A673 (cell line): Measurements from ENCODE around the gene PLCL1. TPM values are rescaled to one million over a fixed set of nuclear protein-coding genes. Genes with fewer than 3 reads are reported as not detected.

Source experiments
- BruUV-seq: library from RNA; stranded (reverse); fragments of 400-500 nt; replicated peaks from 2 replicates; lab custom pipeline; 2021; lab: Mats Ljungman, UMichigan
- CTCF ChIA-PET: fragments of 300-600 bp; sonication (Branson Sonifier 250); formaldehyde crosslinking; loops from one replicate; lab custom pipeline; 2022; ENCODE audit warnings: antibody characterized with exemption; lab: Charles Lee
- POLR2A ChIA-PET: fragments of 300-600 bp; sonication (Branson Sonifier 250); formaldehyde crosslinking; loops from one replicate; lab custom pipeline; 2022; ENCODE audit warnings: antibody characterized with exemption; ENCODE audit not compliant: low non-redundant PET; lab: Charles Lee
- DNase-seq: peaks from one replicate; pipeline ENCODE4 v3.0.0-alpha.2; 2015; ENCODE audit warnings: low spot score
- H3K27ac ChIP-seq: fragments of 200-600 bp; sonication (generic); 2 replicates; pipeline ENCODE4 v1.5.1; 2016; ENCODE audit warnings: mixed run types, low read depth, mild to moderate bottlenecking, mixed read lengths, antibody characterized with exemption, low read length; ENCODE audit not compliant: poor library complexity, severe bottlenecking
- H3K27me3 ChIP-seq: fragments of 200-600 bp; sonication (generic); replicated peaks from 2 replicates; pipeline ENCODE4 v1.6.1; 2017; ENCODE audit warnings: mixed run types, low read depth, mild to moderate bottlenecking, mixed read lengths, antibody characterized with exemption, low read length; ENCODE audit not compliant: insufficient read depth, poor library complexity
- H3K36me3 ChIP-seq: fragments of 200-600 bp; sonication (generic); 2 replicates; pipeline ENCODE4 v1.6.1; 2016; ENCODE audit warnings: mixed run types, mild to moderate bottlenecking, mixed read lengths, antibody characterized with exemption, low read length; ENCODE audit not compliant: insufficient read depth, poor library complexity, severe bottlenecking
- H3K4me1 ChIP-seq: fragments of 200-600 bp; sonication (generic); 2 replicates; pipeline ENCODE4 v1.6.1; 2017; ENCODE audit warnings: mixed run types, mild to moderate bottlenecking, mixed read lengths, antibody characterized with exemption, low read length; ENCODE audit not compliant: insufficient read depth, poor library complexity, severe bottlenecking
- H3K4me3 ChIP-seq: fragments of 200-600 bp; sonication (generic); 2 replicates; pipeline ENCODE4 v1.5.1; 2016; ENCODE audit warnings: low read depth, mixed run types, mild to moderate bottlenecking, mixed read lengths, low read length; ENCODE audit not compliant: poor library complexity, severe bottlenecking
- H3K9me3 ChIP-seq: fragments of 200-600 bp; sonication (generic); 2 replicates; pipeline ENCODE4 v1.6.1; 2016; ENCODE audit warnings: mixed run types, low read depth, mild to moderate bottlenecking, mixed read lengths, antibody characterized with exemption, low read length; ENCODE audit not compliant: poor library complexity, severe bottlenecking
- CTCF ChIP-seq: fragments of 300-800, 200-600 bp; sonication (generic); conservative IDR thresholded peaks from 2 replicates; pipeline ENCODE4 v1.5.1; 2017; ENCODE audit warnings: low read depth, mild to moderate bottlenecking, antibody characterized with exemption, low read length, moderate library complexity, mixed read lengths
- EZH2 ChIP-seq: fragments of 200-600 bp; sonication (generic); IDR thresholded peaks from 2 replicates; pipeline ENCODE4 v1.6.1; 2017; ENCODE audit warnings: borderline replicate concordance, low read depth, mild to moderate bottlenecking, mixed read lengths, antibody characterized with exemption, low read length; ENCODE audit not compliant: poor library complexity, severe bottlenecking
- intact Hi-C: fragments of 100-400 bp; cut with micrococcal nuclease; formaldehyde crosslinking; loops from one replicate; pipeline ENCODE4 v1.10.0; 2022; ENCODE audit not compliant: unreplicated experiment
- total RNA-seq: library from RNA; stranded (reverse); gene quantifications from 2 replicates; pipeline ENCODE4 v1.2.3, GENCODE V29; 2021

The PLCL1 gene
- total RNA-seq, 1 experiment from 2014 or later = not detected

GRCh38 chr2:197929886-197930227 lies 125.5 kb downstream of the PLCL1 start:
- Histone ChIP-seq H3K4me3 (no peak overlapping the region), H3K4me1 (no peaks in the 10 kb centered on the region), H3K27me3 (no peaks in the 10 kb centered on the region), H3K36me3 (no peaks in the 10 kb centered on the region), H3K9me3 (no peaks in the 10 kb centered on the region), H3K27ac (no peak overlapping the region)
- CTCF ChIA-PET = no interaction called here
- no peak for DNase-seq
- TF ChIP-seq EZH2 = no peak
- TF ChIP-seq CTCF = no peak
- POLR2A ChIA-PET = no interaction called here
- no TSS peak for BruUV-seq
- intact Hi-C loops = no loop called here

GRCh38 chr2:197930570-197931278 lies 126.3 kb downstream of the PLCL1 start:
- BruUV-seq = no TSS peak
- TF ChIP-seq EZH2 (no peak), CTCF (no peak)
- Histone ChIP-seq H3K9me3 (no peaks in the 10 kb centered on the region), H3K36me3 (no peaks in the 10 kb centered on the region), H3K27ac (no peak overlapping the region), H3K4me3 (no peak overlapping the region), H3K27me3 (no peaks in the 10 kb centered on the region), H3K4me1 (no peaks in the 10 kb centered on the region)
- CTCF ChIA-PET = no interaction called here
- POLR2A ChIA-PET = no interaction called here
- no peak for DNase-seq
- intact Hi-C loops = no loop called here

- no TSS peak for BruUV-seq
- H3K4me1 ChIP-seq = no peaks in the 10 kb centered on the region
- peaks cover 2% of the 10 kb centered on the region for H3K27me3 ChIP-seq
- no peak for TF ChIP-seq CTCF
- no peak for TF ChIP-seq EZH2
- no peak for DNase-seq
- ChIA-PET CTCF (no interaction called here), POLR2A (no interaction called here)
- no peaks in the 10 kb centered on the region for H3K9me3 ChIP-seq
- no peak overlapping the region for H3K4me3 ChIP-seq
- H3K27ac ChIP-seq = no peak overlapping the region
- no peaks in the 10 kb centered on the region for H3K36me3 ChIP-seq
- intact Hi-C loops = no loop called here
These were observed 127.4 kb downstream of the PLCL1 start for GRCh38 chr2:197931661-197932312.
